HL-60 (cell line): ENCODE measurements around the gene TMEM239.

Source experiments
- CTCF ChIP-seq: IDR thresholded peaks from one replicate; pipeline ENCODE4 v1.5.1; 2011; ENCODE audit warnings: low read length, control low read depth, inconsistent platforms; ENCODE audit not compliant: insufficient read depth
- POLR2AphosphoS5 ChIP-seq: IDR thresholded peaks from 2 replicates; pipeline ENCODE4 v1.6.1; 2012; ENCODE audit warnings: low read depth
- REST ChIP-seq: IDR thresholded peaks from 2 replicates; pipeline ENCODE4 v1.6.1; 2012; ENCODE audit warnings: low read depth; ENCODE audit not compliant: insufficient replicate concordance

GRCh38 chr20:2840138-2840966, 24.2 kb downstream of the TMEM239 start, which contains the start of the genes PCED1A and VPS16:
- TF ChIP-seq CTCF (no peak), REST (peak; percentile 26), POLR2AphosphoS5 (peak; percentile 62; the same call in 1 of the 2 replicates)
